Endothelial cell of umbilical vein (primary cell): ENCODE results near the gene OSBPL5. TPM values are rescaled to one million over a fixed set of nuclear protein-coding genes. Genes with fewer than 3 reads are reported as not detected.

Source experiments
- BruUV-seq: library from RNA; stranded (reverse); fragments of 400-500 nt; replicated peaks from 2 replicates; lab custom pipeline; 2021; lab: Mats Ljungman, UMichigan
- CTCF ChIA-PET: fragments of 300-600, 350-600 bp; sonication (Branson Sonifier 250); formaldehyde crosslinking; loops from one replicate; lab custom pipeline; 2021; ENCODE audit warnings: antibody characterized with exemption, inconsistent platforms; lab: Charles Lee
- POLR2A ChIA-PET: fragments of 300-600, 350-600 bp; sonication (Branson Sonifier 250); formaldehyde crosslinking; loops from one replicate; lab custom pipeline; 2021; ENCODE audit warnings: antibody characterized with exemption, inconsistent platforms; lab: Charles Lee
- DNase-seq: peaks from one replicate; pipeline ENCODE4 v3.0.0-alpha.2; 2011; ENCODE audit warnings: low read depth, low spot score
- FAIRE-seq: peaks from 2 replicates; lab custom pipeline; 2011; peaks lifted over from hg19 to GRCh38; lab: Jason Lieb, UNC
- H2AFZ ChIP-seq: 2 replicates; pipeline ENCODE4 v1.6.0; 2012; ENCODE audit warnings: low read depth, low read length, control low read depth, inconsistent platforms
- H3K27ac ChIP-seq: 2 replicates; pipeline ENCODE4 v1.5.1; 2011; ENCODE audit warnings: low read depth, mild to moderate bottlenecking, control low read depth, low read length, moderate library complexity; ENCODE audit not compliant: insufficient read depth
- H3K27me3 ChIP-seq, 2 experiments: 2 replicates each; pipeline versions ENCODE4 v1.6.0 to v1.6.1; 2011; ENCODE audit warnings: low read length in 2 of 2, mixed read lengths in 1 of 2; ENCODE audit not compliant: control insufficient read depth in 2 of 2, insufficient read depth in 2 of 2
- H3K36me3 ChIP-seq, 2 experiments: 2 replicates in 1 of 2; 3 replicates in 1 of 2; pipeline ENCODE4 v1.5.1; 2011; ENCODE audit warnings: low read length in 2 of 2, mild to moderate bottlenecking in 1 of 2, moderate library complexity in 1 of 2; ENCODE audit not compliant: control insufficient read depth in 2 of 2, insufficient read depth in 2 of 2; ENCODE audit errors: extremely low read depth in 1 of 2
- H3K4me1 ChIP-seq: 3 replicates; pipeline ENCODE4 v1.5.1; 2011; ENCODE audit warnings: mild to moderate bottlenecking, low read length; ENCODE audit not compliant: control insufficient read depth, insufficient read depth; ENCODE audit errors: extremely low read depth
- H3K4me2 ChIP-seq: 2 replicates; pipeline ENCODE4 v1.6.1; 2011; ENCODE audit warnings: low read length, control low read depth, mixed read lengths; ENCODE audit not compliant: insufficient read depth
- H3K4me3 ChIP-seq, 3 experiments: fragments of 200-600 bp in 1 of 3; sonication (generic), shearing (Covaris generic) in 1 of 3; replicated peaks in 1 of 3; 2 replicates each; pipeline ENCODE4 v1.5.1; 2011 to 2016; ENCODE audit warnings: control low read depth in 3 of 3, low read length in 3 of 3, mild to moderate bottlenecking in 2 of 3, inconsistent platforms in 1 of 3, low read depth in 1 of 3, moderate library complexity in 1 of 3; ENCODE audit not compliant: insufficient read depth in 1 of 3
- H3K79me2 ChIP-seq: 2 replicates; pipeline ENCODE4 v1.6.0; 2012; ENCODE audit warnings: low read length, inconsistent platforms; ENCODE audit not compliant: control insufficient read depth, insufficient read depth
- H3K9ac ChIP-seq: replicated peaks from 2 replicates; pipeline ENCODE3; 2011; ENCODE audit warnings: low read length, control low read depth; ENCODE audit not compliant: insufficient read depth; ENCODE audit errors: extremely low read depth
- H3K9me1 ChIP-seq: replicated peaks from 3 replicates; pipeline ENCODE4 v1.6.0; 2011; ENCODE audit warnings: mild to moderate bottlenecking, low read length; ENCODE audit not compliant: control insufficient read depth, insufficient read depth; ENCODE audit errors: extremely low read depth
- H3K9me3 ChIP-seq: replicated peaks from 2 replicates; pipeline ENCODE4 v1.5.1; 2012; ENCODE audit warnings: low read length, inconsistent platforms; ENCODE audit not compliant: control insufficient read depth, insufficient read depth
- H4K20me1 ChIP-seq: replicated peaks from 2 replicates; pipeline ENCODE3; 2011; ENCODE audit warnings: mild to moderate bottlenecking, low read length; ENCODE audit not compliant: control insufficient read depth, insufficient read depth; ENCODE audit errors: extremely low read depth
- CTCF ChIP-seq, 2 donors: IDR thresholded peaks; 1 replicate in 1 of 2; 2 replicates in 1 of 2; pipeline ENCODE4 v1.5.1; 2011; ENCODE audit warnings: low read length in 2 of 2, mild to moderate bottlenecking in 2 of 2, moderate library complexity in 2 of 2, control low read depth in 1 of 2, inconsistent platforms in 1 of 2, low read depth in 1 of 2; ENCODE audit not compliant: insufficient read depth in 1 of 2; ENCODE audit errors: extremely low read depth in 1 of 2
- POLR2A ChIP-seq: IDR thresholded peaks from 2 replicates; pipeline ENCODE4 v1.6.1; 2012; ENCODE audit warnings: low read depth, mild to moderate bottlenecking, control low read depth, low read length
- dilution Hi-C: fragments of 300-500 bp; cut with MboI; formaldehyde crosslinking; loops from one replicate; pipeline ENCODE4 v1.15.0; 2019; ENCODE audit warnings: low sequenced_read_pairs; ENCODE audit not compliant: extremely low pct_ligation_motif_present
- intact Hi-C: fragments of 100-400 bp; cut with micrococcal nuclease; formaldehyde crosslinking; loops from one replicate; pipeline ENCODE4 v1.10.0; 2022
- polyA plus RNA-seq, 4 experiments: library from polyadenylated mRNA; depleted of rRNA in 3 of 4; stranded (reverse) in 3 of 4; unstranded in 1 of 4; fragments of >200 nt; gene quantifications; 2 replicates each; pipeline versions ENCODE4 v1.2.1 to v1.2.3, GENCODE V29; 2011 to 2012; ENCODE audit warnings: missing spikeins in 1 of 4
- total RNA-seq: library from RNA; stranded (reverse); gene quantifications from 2 replicates; pipeline ENCODE4 v1.2.3, GENCODE V29; 2021

OSBPL5 gene
- total and polyA plus RNA-seq, 2 donors (not counting 3 experiments of a cell fraction or from before 2014, with no cell fraction given) = 8.7 to 37.7 TPM

DNA sequence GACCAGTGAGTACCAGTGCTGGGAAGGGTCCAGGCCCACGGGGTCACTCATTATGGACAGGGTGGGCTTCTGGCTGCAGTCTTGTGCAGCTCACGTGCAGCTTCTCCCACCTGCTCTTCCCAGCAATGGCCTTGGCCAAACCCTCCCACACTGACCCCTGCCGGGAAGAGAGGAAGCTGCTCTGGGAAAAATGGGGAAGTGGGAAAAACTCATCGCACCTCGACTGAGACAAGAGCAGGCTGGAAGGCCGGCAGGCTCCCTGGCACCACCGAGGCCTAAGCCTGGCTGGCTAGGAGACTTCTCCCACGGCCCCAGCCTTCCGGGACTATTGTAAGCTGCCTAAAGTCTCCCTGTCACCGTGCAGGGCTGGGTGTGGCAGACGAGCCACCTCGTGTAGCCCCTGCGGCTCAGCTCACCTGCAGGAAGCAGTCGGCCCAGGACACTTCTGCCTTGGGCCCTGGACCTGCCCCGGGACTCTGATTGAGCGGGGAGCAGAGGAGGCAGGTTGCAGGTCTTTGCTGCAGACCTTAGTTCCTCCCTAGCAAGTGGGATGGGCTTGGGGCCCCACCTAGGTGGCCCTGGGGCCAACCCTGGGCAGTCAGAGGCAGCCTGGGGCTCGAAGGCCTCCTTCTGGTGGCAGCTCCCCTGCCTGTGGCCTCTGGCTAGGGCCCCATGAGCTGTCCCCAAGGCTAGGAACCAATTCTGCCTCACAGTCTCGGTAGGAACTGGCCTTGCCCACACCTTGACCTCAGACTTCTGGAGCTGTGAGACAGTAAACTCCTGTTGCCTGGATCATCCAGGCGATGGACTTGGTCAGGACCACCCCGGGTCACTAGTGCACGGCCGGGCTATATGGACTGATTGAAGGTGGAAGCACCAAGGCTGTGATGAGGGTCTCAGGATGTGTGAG is 30.4 kb upstream of the OSBPL5 start:
- no peaks in the 10 kb centered on the region for H3K79me2 ChIP-seq
- no peaks in the 10 kb centered on the region for H4K20me1 ChIP-seq
- FAIRE-seq = no peak
- no TSS peak for BruUV-seq
- POLR2A ChIA-PET = no interaction called here
- no peaks in the 10 kb centered on the region for H3K36me3 ChIP-seq
- H3K9me3 ChIP-seq = no peaks in the 10 kb centered on the region
- dilution Hi-C loops = no loop called here
- H3K9me1 ChIP-seq = no peaks in the 10 kb centered on the region
- no peak for TF ChIP-seq POLR2A
- TF ChIP-seq CTCF (IDR thresholded peaks at IDR 0.05; ENCODE audit: extremely low read depth in 1 of 2, insufficient read depth in 1 of 2, low read depth in 1 of 2, low read length in 2 of 2) = peak; percentile 36 to 52
- CTCF ChIA-PET = interaction anchor here (0.6 to 1.9 kb wide), 22 partner anchors 9 to 213 kb away, joined by 3 to 7 read pairs (median 3); partner anchors contain the start of gene OSBPL5
- intact Hi-C loops = loop anchor here (1.0 kb wide), 1 partner anchor 158 kb away; no protein-coding TSS in a partner anchor
- H3K4me2 ChIP-seq = no peak overlapping the region
- peak; percentile 23 for DNase-seq
- H3K4me3 ChIP-seq = no peak overlapping the region
- no peak overlapping the region for H3K9ac ChIP-seq
- no peak overlapping the region for H2AFZ ChIP-seq
- no peaks in the 10 kb centered on the region for H3K27me3 ChIP-seq
- H3K4me1 ChIP-seq = no peaks in the 10 kb centered on the region
- no peak overlapping the region for H3K27ac ChIP-seq
